Activated gamma-delta T cell treated with anti-CD3 and anti-CD28 coated beads, Interleukin-2, amount 50 U/mL, for 16 hours (primary cell): Measurements from ENCODE around the gene HIP1.
"Not testable (repeated sequence)": the region's sequence is repeated elsewhere in the genome, so short reads cannot be mapped to it uniquely, and the experiment has no call there.

Source experiments
- DNase-seq: peaks from one replicate; pipeline ENCODE4 v3.0.0-alpha.2; 2020; ENCODE audit warnings: low read depth

The HIP1 gene

DNA sequence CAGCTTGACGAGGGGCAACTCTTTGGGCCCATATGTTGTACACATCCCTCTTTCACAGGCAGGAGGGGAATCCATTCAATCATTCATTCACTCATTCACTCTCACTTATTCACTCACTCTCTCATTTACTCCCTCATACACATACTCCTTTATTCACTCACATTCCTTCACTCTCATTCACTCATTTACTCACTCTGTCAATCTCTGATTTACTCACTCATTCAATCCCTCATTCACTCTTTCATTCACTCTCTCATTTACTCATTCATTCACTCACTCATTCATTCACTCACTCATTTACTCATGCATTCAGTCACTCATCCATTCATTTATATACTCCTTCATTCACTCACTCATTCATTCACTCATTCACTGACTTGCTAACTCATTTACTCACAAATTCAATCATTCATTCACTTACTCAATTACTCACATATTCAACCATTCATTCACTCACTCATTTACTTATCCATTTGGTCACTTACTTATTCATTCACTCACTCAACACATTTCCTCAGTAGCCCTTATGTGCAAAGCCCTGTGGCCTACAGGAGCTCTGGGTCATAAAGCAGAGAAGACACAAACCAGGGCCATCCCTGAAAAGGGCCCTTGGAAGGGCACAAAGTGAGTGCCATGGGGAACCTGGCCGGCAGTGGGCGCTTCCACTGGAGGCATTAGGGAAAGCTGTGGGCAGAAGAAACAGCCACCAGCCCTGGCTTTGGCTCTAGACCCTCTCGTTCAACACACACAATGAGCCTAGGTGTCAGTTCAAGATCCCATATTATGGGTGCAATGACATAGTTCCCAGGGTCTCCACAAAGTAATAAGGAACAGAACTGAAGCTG is 26.0 kb downstream of the HIP1 start:
- DNase-seq, result no peak

DNA sequence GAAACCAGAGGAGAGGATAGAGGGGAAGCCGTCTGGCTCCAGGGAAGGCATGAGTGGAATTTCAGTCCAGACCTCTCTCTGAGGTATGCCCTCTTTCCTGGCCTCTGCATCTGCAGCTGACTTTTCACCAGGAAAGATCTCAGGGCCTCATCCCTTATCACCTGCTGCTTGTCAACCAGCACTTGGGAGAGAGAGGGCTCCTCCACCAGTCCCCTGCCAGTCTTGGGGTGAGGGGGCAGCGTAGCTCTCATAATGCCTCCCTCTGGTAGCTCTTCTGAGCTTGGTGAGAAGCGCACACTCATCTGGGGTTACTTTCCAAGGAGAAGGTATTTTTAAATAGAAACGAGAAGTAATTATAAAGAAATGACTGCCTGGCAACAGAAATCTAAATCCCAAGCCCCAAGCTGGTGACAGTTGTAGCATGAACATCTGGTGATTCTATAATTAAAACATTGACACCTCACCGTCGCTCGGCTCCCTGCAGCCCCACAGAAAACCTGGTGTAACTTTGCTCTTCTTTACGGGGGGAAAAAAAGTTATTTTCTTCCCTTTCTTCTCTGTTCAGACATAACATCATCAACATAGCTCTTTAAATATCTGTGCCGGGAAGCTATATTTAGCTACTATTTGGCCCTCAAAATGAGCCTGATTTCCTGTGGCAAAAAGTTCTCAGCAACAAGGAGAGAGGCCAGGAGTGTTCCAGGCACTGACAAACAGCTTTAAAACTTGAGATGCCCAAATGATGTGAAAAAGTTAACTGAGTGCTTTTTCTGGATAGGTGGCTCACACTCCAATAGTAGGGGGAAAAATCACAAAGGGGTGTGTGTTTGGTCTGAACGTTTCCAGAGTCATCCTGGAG is 26.9 kb downstream of the HIP1 start:
- DNase-seq, result no peak

DNA sequence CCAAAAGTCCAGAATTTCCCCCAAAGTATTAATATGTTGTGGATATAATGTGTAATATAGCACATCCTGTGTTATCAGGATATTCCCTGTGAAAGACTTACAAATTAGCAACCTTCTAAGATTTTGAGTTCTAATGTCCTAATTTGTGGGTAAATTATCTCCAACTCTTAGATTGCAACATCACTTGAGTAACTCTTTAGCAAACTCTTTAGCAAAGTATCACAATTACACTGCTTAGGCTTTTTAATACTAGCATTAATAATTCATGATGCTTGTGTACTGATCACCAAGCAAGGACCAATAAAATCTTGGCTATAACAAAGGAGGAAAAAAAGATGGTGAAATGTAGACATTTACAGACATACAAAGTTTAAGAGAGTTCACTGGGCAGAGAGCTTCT is 27.7 kb downstream of the HIP1 start:
- no peak for DNase-seq

DNA sequence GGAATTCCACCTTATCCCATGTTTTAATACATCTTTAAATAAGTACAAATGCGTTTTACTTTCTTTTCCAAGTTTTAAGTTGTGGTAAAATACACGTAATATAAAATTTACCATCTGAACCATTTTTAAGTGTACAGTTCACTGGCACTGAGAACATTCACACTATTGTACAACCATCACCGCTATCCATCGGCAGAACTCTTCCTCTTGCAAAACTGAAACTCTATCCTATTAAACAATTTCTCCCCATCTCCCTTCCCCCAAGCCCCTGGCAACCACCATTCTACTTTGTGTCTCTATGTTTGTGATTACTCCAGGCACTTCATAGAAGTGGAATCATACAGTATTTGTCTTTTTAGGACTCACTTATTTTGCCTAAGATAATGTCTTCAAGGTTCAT is 33.8 kb downstream of the HIP1 start:
- no peak for DNase-seq

DNA sequence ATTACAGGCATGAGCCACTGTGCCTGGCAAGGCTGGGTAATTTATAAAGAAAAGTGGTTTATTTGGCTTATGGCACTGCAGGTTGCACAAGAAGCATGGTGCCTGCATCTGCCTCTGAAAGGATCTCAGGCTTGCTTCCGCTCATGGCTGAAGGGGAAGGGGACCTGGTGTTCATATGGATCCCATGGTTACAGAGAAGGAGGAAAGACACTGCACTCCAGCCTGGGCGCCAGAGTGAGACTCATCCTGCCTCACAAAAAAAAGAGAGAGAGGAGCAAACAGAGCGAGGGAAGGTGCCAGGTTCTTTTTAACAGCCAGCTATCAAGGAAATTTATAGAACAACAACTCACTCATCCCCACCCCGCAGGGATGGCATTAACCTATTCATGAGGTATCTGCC is 36.2 kb downstream of the HIP1 start:
- no peak for DNase-seq

DNA sequence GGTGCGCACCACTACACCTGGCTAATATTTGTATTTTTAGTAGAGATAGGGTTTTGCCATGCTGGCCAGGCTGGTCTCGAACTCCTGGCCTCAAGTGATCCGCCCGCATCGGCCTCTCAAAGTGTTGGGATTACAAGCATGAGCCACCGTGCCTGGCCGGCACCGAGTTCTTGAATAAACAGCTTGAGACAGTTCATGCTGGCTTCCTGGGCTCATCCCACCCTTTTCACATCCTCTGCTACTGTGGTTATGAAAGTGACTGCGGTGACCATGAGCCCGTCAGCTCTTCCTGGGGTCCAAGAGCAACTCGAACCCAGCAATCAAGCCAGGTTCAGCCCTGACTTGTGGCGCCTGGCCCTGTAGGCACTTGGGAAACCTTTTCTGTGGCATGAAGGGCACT is 38.7 kb downstream of the HIP1 start:
- no peak for DNase-seq

DNA sequence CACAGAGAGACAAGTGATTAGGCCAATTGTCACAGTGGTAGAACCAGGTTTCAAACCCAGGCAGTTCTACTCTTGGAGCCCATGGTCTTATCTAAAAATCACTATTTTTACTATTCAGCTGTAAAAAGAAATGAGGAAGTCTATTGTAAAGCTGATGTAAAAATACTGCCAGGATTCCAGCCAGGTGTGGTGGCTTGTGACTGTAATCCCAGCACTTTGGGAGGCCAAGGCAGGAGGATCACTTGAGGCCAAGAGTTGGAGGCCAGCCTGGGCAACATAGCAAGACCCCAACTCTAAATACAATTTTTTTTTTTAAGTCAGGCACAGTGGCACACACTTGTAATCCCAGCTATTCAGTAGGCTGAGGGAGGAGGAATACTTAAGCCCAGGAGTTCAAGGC is 40.4 kb downstream of the HIP1 start:
- no peak for DNase-seq

DNA sequence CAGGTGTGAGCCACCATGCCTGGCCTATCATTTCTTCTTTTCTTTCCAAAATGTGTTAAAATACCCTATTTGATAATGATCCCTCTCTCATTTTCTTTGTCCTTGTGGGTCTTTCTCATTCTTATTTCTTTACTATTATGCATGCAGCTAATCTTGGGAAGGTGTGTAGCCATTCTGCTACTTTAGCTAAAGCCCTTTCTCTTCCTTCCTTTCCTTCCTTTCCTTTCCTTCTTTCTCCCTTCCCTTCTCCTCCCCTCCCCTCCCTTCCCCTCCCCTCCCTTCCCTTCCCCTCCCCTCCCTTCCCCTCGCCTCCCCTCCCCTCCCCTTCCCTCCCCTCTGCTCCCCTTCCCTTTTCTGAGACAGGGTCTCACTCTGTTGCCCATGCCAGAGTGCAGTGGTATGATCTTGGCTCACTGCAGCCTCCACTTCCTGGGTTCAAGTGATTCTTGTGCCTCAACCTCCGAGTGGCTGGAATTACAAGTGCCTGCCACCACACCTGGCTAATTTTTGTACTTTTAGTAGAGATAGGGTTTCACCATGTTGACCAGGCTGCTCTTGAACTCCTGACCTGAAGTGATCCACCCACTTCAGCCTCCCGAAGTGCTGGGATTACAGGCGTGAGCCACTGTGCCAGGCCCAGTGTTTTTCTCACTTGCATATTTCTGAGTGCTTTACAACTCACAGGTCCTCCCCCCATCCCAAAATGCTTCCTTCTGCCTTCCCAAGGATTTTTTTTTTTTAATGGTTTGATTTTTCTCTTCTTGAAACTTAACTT is 42.3 kb downstream of the HIP1 start:
- DNase-seq, result no peak

DNA sequence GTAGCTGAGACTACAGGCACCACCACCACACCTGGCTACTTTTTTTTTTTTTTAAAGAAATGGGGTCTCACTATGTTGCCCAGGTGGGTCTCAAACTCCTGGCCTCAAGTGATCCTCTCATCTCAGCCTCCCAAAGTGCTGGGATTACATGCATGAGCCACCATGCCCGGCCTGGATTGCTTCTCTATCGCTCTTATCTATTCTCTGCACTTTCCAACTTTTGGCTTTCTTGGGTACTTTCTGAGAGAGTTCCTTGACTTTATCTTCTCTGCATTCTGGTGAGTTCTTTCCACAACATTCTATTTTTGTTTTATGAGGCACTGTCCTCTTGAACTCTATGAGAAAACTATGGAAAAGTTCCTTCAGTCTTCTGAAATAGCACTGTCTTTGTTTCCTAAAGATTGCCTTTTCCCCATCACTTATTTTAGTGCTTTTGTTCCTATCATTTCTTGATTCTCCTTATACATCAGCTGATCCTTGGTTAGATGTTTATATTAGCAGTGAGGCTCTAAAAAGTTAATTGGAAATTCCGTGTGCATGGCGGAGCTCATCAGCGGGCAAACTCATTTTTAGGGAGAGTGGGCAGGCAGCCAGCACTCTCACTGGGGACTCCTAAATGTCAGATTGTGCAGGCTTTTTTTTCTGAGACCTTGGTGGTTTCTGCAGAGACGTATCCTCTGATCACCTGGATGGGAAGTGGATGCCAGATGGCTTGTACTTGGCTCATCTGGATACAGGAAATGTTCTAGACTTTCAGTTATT is 43.9 kb downstream of the HIP1 start:
- no peak for DNase-seq

DNA sequence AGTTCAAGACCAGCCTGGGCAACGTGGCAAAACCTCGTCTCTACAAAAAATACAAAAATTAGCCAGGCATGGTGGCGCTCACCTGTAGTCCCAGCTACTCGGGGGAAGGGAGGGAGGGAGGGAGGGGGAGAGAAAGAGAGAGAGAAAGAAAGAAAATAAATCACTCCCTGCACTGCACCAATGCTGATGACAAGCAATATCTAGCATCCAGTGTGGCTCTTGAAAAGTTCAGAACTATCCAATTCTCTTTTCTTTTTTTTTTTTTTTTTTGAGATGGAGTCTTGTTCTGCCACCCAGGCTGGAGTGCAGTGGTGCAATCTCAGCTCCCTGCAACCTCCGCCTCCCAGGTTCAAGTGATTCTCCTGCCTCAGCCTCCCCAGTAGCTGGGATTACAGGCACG is 45.1 kb downstream of the HIP1 start:
- not testable (repeated sequence) for DNase-seq

DNA sequence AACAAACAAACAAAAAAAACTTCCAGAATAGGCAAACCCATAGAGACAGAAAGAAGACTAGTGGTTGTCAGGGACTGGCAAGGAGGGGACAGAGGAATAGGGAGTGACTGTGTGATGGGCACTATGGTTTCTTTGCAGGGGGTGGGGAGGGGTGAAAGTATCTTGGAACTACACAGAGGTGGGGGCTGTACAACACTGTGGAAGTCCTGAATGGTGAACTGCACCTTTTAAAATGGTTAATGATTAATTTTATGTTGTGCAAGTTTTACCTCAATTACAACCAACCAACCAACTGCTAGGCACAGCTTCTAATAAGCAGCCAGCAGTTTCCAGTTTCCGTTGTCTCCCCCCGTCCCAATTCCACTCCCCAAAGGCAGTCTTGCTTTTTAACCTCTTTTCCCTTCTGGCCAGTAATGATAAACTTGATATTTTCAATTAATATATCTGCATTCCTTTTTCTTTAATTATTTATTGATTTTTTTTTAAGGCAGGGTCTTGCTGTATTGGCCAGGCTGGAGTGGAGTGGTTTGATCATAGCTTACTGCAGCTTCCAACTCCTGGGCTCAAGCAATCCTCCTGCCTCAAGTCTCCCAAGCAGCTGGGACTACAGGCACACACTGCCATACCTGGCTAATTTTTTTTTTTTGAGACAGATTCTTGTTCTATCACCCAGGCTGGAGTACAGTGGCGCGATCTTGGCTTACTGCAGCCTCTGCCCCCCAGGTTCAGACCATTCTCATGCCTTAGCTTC is 46.8 kb downstream of the HIP1 start:
- DNase-seq, result no peak

DNA sequence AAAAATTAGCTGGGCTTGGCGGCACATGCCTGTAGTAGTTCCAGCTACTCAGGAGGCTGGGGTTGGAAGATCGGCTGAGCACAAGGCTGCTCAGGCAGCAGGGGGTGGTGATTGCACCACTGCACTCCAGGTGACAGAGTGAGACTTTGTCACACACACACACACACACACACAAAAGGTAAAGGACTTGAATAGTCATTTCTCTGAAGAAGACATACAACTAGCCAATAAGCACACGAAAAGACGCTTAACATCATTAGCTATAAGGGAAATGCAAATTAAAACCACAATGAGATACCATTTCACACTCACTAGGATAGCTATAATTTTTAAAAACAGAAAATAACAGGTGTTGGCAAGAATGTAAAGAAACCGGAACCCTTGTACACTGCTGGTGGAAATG is 48.6 kb downstream of the HIP1 start:
- DNase-seq, result no peak

DNA sequence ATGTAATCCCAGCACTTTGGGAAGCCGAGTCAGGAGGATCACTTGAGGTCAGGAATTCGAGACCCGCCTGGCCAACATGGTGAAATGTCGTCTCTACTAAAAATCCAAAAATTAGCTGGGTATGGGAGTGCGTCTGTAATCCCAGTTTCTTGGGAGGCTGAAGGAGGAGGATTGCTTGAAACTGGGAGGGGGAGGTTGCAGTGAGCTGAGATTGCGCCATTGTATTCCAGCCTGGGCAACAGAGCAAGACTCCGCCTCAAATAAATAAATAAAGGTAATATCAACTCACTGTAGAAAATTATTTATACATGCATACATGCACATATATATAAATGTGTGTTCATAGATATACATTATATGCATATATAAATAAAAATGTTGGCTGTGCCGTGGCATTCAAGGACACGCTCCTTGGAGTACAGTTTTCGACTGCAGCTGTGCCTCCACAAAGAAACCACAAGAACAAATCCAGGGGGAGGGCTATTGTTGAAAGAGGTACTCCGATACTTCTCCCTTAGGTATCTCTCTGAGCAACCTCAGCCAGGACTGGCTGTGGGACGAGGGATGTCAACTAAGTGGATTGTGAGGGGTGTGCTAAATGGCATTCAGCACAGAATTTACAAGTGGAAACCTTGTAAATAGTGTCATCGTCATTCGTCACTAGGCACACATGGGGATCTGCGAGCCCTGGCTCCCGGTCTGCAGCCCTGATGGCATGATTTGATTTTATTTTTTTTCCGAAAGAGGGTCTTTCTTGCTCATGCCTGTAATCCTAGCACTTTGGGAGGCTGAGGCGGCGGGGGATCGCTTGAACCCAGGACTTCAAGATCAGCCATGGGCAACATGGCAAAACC is 49.3 kb downstream of the HIP1 start:
- no peak for DNase-seq

DNA sequence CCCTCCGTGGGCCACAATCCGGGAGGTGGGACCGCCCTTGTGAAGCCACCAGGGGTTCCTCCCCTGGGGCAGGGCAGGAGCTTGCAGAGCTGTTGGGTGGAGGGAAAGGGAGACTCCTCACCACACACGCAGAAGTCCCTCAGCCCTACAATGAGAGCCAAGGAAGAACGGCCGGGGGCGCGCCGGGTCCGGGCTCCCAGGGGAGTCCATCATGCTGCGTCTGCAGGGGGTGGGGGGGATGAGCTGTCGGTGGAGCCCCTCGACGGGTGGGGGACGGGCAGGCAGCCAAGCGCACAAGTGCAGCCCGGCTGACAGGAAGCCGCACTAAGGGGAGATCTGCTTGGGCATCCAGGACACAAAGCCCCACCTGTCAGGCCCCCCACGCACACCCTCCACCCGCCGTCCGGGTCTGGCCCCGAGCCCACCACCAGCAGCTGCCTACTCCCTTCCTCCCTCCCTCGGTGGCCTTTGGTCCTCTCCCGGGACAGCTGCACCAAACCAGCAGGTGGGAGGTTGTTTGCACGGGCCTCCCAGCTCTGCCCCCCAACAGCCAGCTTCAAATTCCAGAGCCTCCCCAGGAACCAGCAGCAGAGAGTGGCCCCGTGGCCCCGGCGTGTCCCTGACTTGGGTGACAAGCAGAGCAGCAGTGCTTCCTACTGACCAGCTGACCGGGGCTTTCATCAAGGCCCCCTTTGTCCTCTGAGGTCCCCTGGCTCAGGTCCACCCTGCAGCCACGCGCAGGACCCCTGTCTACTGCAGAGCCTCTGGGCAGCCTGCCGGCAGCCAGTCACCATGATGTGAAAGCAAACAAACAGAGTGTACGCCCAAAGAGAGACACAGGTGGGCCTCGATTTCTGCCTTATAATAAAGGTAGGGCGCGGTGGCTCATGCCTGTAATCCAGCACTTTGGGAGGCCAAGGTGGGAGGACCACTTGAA is 50.3 kb downstream of the HIP1 start:
- DNase-seq, result no peak

DNA sequence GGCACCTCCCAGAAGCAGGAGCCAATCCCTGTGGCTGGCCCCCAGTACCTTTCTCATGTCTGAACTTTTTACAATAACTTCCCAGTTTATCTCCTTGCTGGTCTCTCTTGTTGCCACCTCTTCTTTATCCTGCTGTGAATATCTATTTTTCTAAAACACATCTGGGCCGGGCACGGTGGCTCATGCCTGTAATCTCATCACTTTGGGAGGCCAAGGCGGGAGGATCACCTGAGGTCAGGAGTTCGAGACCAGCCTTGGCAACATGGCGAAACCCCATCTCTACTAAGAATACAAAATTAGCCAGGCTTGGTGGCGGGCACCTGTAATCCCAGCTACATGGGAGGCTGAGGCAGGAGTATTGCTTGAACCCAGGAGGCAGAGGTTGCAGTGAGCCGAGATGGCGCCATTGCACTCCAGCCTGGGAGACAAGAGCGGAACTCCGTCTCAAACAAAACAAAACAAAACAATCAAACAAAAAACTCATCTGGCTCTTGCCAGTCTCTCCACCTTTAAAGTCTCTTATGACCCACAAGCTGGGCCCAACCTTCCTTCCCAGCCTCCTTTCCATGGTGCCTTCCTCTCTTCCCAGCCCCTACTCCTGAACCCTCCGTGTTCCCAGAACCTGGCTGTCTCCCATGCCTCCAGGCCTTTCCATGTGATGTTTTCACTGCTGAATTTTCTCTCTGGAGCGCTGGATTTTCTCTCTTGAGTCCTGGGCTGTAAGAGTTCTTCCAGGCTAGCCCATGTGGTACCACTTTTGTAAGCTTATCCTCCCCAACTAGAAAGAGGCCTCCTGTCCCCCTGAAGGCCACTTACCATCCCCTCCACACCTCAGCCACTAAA is 51.3 kb downstream of the HIP1 start:
- no peak for DNase-seq

DNA sequence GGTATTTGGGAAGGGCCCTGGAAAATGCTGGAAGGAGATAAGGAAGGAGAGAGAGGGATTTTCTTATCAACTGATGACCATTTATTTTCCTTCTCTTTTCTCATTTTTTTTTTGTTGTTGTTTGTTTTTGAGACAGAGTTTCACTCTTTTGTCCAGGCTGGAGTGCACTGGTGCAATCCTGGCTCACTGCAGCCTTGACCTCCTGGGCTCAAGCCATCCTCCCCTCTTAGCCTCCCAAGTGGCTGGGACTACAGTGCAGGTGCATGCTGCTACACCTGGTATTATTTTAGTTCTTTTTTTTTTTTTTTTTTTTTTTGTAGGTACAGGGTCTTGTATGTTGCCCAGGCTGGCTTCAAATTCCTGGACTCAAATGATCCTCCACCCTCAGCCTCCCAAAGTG is 52.2 kb downstream of the HIP1 start:
- no peak for DNase-seq

DNA sequence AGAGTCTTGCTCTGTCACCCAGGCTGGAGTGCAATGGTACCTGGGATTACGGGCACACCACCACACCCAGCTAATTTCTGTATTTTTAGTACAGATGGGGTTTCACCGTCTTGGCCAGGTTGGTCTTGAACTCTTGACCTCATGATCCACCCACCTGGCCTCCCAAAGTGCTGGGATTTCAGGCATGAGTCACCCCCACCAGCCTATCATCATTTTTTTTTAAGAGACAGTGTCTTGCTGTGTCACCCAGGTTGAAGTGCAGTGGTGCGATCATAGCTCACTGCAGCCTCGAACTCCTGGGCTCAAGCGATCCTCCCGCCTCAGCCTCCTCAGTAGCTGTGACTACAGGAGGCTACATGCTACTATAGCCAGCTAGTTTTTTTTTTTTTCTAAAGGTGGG is 56.7 kb downstream of the HIP1 start:
- DNase-seq, result not testable (repeated sequence)

DNA sequence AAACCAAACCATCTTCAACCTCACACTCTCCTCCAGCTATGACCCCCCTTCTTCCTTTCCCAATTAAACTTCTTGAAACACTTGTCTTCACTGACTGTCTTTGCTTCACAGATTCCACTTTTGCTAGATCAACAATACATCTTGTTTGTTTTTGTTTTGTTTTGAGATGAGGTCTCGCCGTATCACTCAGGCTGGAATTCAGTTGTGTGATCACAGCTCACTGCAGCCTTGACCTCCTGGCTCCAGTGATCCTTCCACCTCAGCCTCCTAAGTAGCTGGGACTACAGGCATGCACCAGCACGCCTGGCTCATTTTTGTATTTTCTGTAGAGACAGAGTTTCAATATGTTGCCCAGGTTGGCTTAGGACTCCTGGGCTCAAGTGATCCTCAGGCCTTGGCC is 59.7 kb downstream of the HIP1 start:
- no peak for DNase-seq
